H9 (cell line): ENCODE results near the gene TMEM69. TPM values are rescaled to one million over a fixed set of nuclear protein-coding genes. Genes with fewer than 3 reads are reported as not detected.

Experiments
- DNase-seq: peaks from one replicate; pipeline ENCODE4 v3.0.0-alpha.2; 2017
- H2AFZ ChIP-seq: one replicate; pipeline ENCODE4 v1.6.1; 2013; ENCODE audit warnings: mild to moderate bottlenecking, low read length, control low read depth, moderate library complexity
- H2AK5ac ChIP-seq: 2 replicates; pipeline ENCODE4 v1.6.1; 2013; ENCODE audit warnings: low read length, control low read depth, mixed read lengths; ENCODE audit not compliant: insufficient read length
- H2BK120ac ChIP-seq: one replicate; pipeline ENCODE4 v1.6.1; 2013; ENCODE audit warnings: low read depth, mild to moderate bottlenecking, low read length, control low read depth, inconsistent platforms; ENCODE audit not compliant: poor library complexity, severe bottlenecking
- H2BK12ac ChIP-seq: 2 replicates; pipeline ENCODE4 v1.6.1; 2013; ENCODE audit warnings: low read length, control low read depth, mixed read lengths, low read depth; ENCODE audit not compliant: insufficient read length
- H2BK15ac ChIP-seq: 2 replicates; pipeline ENCODE4 v1.6.1; 2013; ENCODE audit warnings: low read depth, low read length, control low read depth
- H2BK20ac ChIP-seq: one replicate; pipeline ENCODE4 v1.6.1; 2013; ENCODE audit warnings: low read depth, mild to moderate bottlenecking, low read length, control low read depth, inconsistent platforms; ENCODE audit not compliant: poor library complexity, severe bottlenecking
- H2BK5ac ChIP-seq: 2 replicates; pipeline ENCODE4 v1.6.1; 2013; ENCODE audit warnings: low read length, control low read depth, mixed read lengths; ENCODE audit not compliant: insufficient read length
- H3K14ac ChIP-seq: 2 replicates; pipeline ENCODE4 v1.6.1; 2013; ENCODE audit warnings: low read length, control low read depth; ENCODE audit not compliant: insufficient read depth
- H3K18ac ChIP-seq: 2 replicates; pipeline ENCODE4 v1.6.1; 2013; ENCODE audit warnings: low read depth, mild to moderate bottlenecking, mixed read lengths, low read length, control low read depth; ENCODE audit not compliant: insufficient read length
- H3K23ac ChIP-seq: 2 replicates; pipeline ENCODE4 v1.6.1; 2013; ENCODE audit warnings: low read length, control low read depth, mixed read lengths, low read depth; ENCODE audit not compliant: insufficient read length
- H3K23me2 ChIP-seq: 2 replicates; pipeline ENCODE4 v1.6.1; 2013; ENCODE audit warnings: low read depth, mild to moderate bottlenecking, mixed read lengths, low read length, control low read depth; ENCODE audit not compliant: insufficient read length, poor library complexity, severe bottlenecking
- H3K27ac ChIP-seq: 2 replicates; pipeline ENCODE4 v1.5.1; 2013; ENCODE audit warnings: low read length, control low read depth, mixed read lengths, low read depth; ENCODE audit not compliant: insufficient read length
- H3K27me3 ChIP-seq: 2 replicates; pipeline ENCODE4 v1.6.1; 2013; ENCODE audit warnings: low read length, control low read depth, inconsistent platforms; ENCODE audit not compliant: insufficient read depth
- H3K4ac ChIP-seq: 2 replicates; pipeline ENCODE4 v1.6.1; 2013; ENCODE audit warnings: low read depth, mild to moderate bottlenecking, control low read depth, inconsistent platforms, low read length, moderate library complexity
- H3K4me1 ChIP-seq: 2 replicates; pipeline ENCODE4 v1.6.1; 2013; ENCODE audit warnings: low read length, control low read depth, inconsistent platforms; ENCODE audit not compliant: insufficient read depth
- H3K4me2 ChIP-seq: 2 replicates; pipeline ENCODE4 v1.6.1; 2013; ENCODE audit warnings: low read length, control low read depth, mixed read lengths; ENCODE audit not compliant: insufficient read length, insufficient read depth
- H3K56ac ChIP-seq: 2 replicates; pipeline ENCODE4 v1.6.1; 2013; ENCODE audit warnings: low read depth, mild to moderate bottlenecking, mixed read lengths, low read length, control low read depth; ENCODE audit not compliant: insufficient read length
- H3K79me1 ChIP-seq: 2 replicates; pipeline ENCODE4 v1.6.1; 2013; ENCODE audit warnings: low read depth, mild to moderate bottlenecking, moderate library complexity, low read length, control low read depth, inconsistent platforms; ENCODE audit not compliant: insufficient read depth, poor library complexity, severe bottlenecking
- H3K79me2 ChIP-seq: 2 replicates; pipeline ENCODE4 v1.6.1; 2013; ENCODE audit warnings: low read length, control low read depth, inconsistent platforms; ENCODE audit not compliant: insufficient read depth
- H3K9ac ChIP-seq: 2 replicates; pipeline ENCODE4 v1.6.1; 2013; ENCODE audit warnings: low read length, control low read depth, mixed read lengths; ENCODE audit not compliant: insufficient read length; ENCODE audit errors: extremely low read depth
- H3K9me3 ChIP-seq: one replicate; pipeline ENCODE4 v1.6.1; 2013; ENCODE audit warnings: low read depth, low read length, inconsistent platforms; ENCODE audit not compliant: control insufficient read depth
- H3T11ph ChIP-seq: one replicate; pipeline ENCODE4 v1.6.1; 2013; ENCODE audit warnings: mild to moderate bottlenecking, low read length, control low read depth, inconsistent platforms
- H4K20me1 ChIP-seq: one replicate; pipeline ENCODE4 v1.6.1; 2013; ENCODE audit not compliant: control insufficient read depth, insufficient read length, insufficient read depth
- H4K5ac ChIP-seq: 2 replicates; pipeline ENCODE4 v1.6.1; 2013; ENCODE audit warnings: low read depth, mild to moderate bottlenecking, mixed read lengths, low read length, control low read depth; ENCODE audit not compliant: insufficient read length
- H4K8ac ChIP-seq: replicated peaks from 2 replicates; pipeline ENCODE4 v1.6.1; 2013; ENCODE audit warnings: low read length, control low read depth, mixed read lengths, low read depth; ENCODE audit not compliant: insufficient read length
- H4K91ac ChIP-seq: 2 replicates; pipeline ENCODE4 v1.6.1; 2013; ENCODE audit warnings: low read depth, mild to moderate bottlenecking, moderate library complexity, mixed read lengths, low read length, control low read depth; ENCODE audit not compliant: insufficient read length
- H3K27ac Mint-ChIP-seq, 3 experiments: 2 replicates in 2 of 3; 3 replicates in 1 of 3; pipeline ENCODE4 v1.8.0; 2020 to 2021; ENCODE audit warnings: mixed read lengths in 3 of 3, mild to moderate bottlenecking in 1 of 3, moderate library complexity in 1 of 3
- H3K27me3 Mint-ChIP-seq: 2 replicates; pipeline ENCODE4 v1.8.0; 2021; ENCODE audit warnings: low read depth, mild to moderate bottlenecking, moderate library complexity, mixed read lengths
- H3K36me3 Mint-ChIP-seq, 3 experiments: 2 replicates in 2 of 3; 3 replicates in 1 of 3; pipeline ENCODE4 v1.8.0; 2020 to 2021; ENCODE audit warnings: low read depth in 3 of 3, mixed read lengths in 3 of 3; ENCODE audit not compliant: insufficient read depth in 1 of 3
- H3K4me1 Mint-ChIP-seq, 2 experiments: 2 replicates each; pipeline ENCODE4 v1.8.0; 2020; ENCODE audit warnings: mixed read lengths in 2 of 2
- H3K4me3 Mint-ChIP-seq, 2 experiments: 2 replicates in 1 of 2; 3 replicates in 1 of 2; pipeline ENCODE4 v1.8.0; 2020 to 2021; ENCODE audit warnings: mild to moderate bottlenecking in 2 of 2, mixed read lengths in 2 of 2, moderate library complexity in 1 of 2
- H3K9me3 Mint-ChIP-seq, 2 experiments: 2 replicates in 1 of 2; 3 replicates in 1 of 2; pipeline ENCODE4 v1.8.0; 2020; ENCODE audit warnings: mild to moderate bottlenecking in 2 of 2, mixed read lengths in 2 of 2, moderate library complexity in 1 of 2
- CTCF ChIP-seq: fragments of 200-600 bp; sonication (generic); conservative IDR thresholded peaks from 3 replicates; pipeline ENCODE4 v1.8.0; 2021; ENCODE audit warnings: antibody characterized with exemption, mild to moderate bottlenecking
- WGBS: extraction: QIAGEN DNeasy Blood & Tissue Kit; methylation state at CpG from one replicate; pipeline ENCODE4 v1.1.7; 2013; ENCODE audit warnings: missing lambda C conversion rate, low lambda C conversion rate, mixed read lengths; ENCODE audit not compliant: insufficient read length; ENCODE audit errors: extremely low coverage; 5-methylcytosine and 5-hydroxymethylcytosine counted together
- total RNA-seq: library from RNA; stranded (reverse); gene quantifications from 2 replicates; pipeline ENCODE4 v1.2.1, GENCODE V29; 2021

TMEM69 gene
- total RNA-seq, 1 experiment from 2014 or later: 30.7 TPM

GRCh38 chr1:45647248-45648021 is 40.5 kb upstream of the TMEM69 start:
- Histone ChIP-seq H2BK120ac (no peak overlapping the region), H4K20me1 (no peaks in the 10 kb centered on the region), H3K79me2 (no peaks in the 10 kb centered on the region), H2BK5ac (no peak overlapping the region), H3K4ac (no peak overlapping the region), H3K4me1 (no peaks in the 10 kb centered on the region), H3K23me2 (no peaks in the 10 kb centered on the region), H2AFZ (no peak overlapping the region), H3K27me3 (no peaks in the 10 kb centered on the region), H3K9me3 (no peaks in the 10 kb centered on the region), H3K56ac (no peak overlapping the region), H3K9ac (no peak overlapping the region), H2BK15ac (no peak overlapping the region), H3K18ac (no peak overlapping the region), H4K5ac (no peak overlapping the region), H3K79me1 (no peaks in the 10 kb centered on the region), H2BK12ac (no peak overlapping the region), H3T11ph (no peak overlapping the region), H3K4me2 (no peak overlapping the region), H2BK20ac (no peak overlapping the region), H3K27ac (no peak overlapping the region), H4K8ac (no peak overlapping the region), H3K23ac (no peak overlapping the region), H3K14ac (no peak overlapping the region), H4K91ac (no peak overlapping the region), H2AK5ac (no peak overlapping the region)
- Mint-ChIP-seq H3K9me3 (no peaks in the 10 kb centered on the region), H3K27ac (peak overlapping the region; percentile 5 to 52 (median 26); a peak in 3 of 7 replicates), H3K36me3 (peaks cover 29 to 70% (median 70%) of the 10 kb centered on the region in 3 experiments; a peak in 6 of 7 replicates), H3K4me3 (no peak overlapping the region), H3K27me3 (no peaks in the 10 kb centered on the region), H3K4me1 (no peaks in the 10 kb centered on the region)
- no peak for DNase-seq
- TF ChIP-seq CTCF: no peak
- no CpG with 5 or more reads among the region's 9 CpGs for WGBS
